HG03060 (cell line): Measurements from ENCODE around the gene EZR.

Experiments used
- ATAC-seq: cut with Tn5 transposase; IDR thresholded peaks from one replicate; pipeline ENCODE4 v1.9.1; 2021; ENCODE audit warnings: low read depth, moderate number of reproducible peaks; ENCODE audit not compliant: unreplicated experiment

Gene EZR

GRCh38 chr6:158764926-158765325, 54.2 kb downstream of the EZR start:
- no peak for ATAC-seq

DNA sequence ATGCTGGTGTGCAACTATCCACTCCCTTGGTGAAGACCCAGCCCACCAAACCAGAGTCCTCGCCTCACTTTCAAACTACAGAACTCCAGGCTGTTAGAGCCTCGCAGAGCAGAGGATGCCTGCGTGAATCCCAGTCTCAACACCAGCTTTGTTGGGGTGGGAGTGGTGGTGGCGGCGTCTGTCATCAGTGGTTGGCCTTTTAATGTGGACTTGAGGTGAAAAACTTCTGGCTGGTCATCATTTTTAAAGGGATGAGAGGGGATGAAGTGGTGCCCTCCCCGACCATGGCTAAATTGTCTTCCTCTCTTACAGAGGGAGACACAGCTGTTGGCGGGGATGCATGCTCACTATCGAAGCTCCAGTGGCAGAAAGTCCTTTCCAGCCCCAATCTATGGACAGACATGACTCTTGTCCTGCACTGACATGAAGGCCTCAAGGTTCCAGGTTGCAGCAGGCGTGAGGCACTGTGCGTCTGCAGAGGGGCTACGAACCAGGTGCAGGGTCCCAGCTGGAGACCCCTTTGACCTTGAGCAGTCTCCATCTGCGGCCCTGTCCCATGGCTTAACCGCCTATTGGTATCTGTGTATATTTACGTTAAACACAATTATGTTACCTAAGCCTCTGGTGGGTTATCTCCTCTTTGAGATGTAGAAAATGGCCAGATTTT, 54.9 kb downstream of the EZR start:
- no peak for ATAC-seq

DNA sequence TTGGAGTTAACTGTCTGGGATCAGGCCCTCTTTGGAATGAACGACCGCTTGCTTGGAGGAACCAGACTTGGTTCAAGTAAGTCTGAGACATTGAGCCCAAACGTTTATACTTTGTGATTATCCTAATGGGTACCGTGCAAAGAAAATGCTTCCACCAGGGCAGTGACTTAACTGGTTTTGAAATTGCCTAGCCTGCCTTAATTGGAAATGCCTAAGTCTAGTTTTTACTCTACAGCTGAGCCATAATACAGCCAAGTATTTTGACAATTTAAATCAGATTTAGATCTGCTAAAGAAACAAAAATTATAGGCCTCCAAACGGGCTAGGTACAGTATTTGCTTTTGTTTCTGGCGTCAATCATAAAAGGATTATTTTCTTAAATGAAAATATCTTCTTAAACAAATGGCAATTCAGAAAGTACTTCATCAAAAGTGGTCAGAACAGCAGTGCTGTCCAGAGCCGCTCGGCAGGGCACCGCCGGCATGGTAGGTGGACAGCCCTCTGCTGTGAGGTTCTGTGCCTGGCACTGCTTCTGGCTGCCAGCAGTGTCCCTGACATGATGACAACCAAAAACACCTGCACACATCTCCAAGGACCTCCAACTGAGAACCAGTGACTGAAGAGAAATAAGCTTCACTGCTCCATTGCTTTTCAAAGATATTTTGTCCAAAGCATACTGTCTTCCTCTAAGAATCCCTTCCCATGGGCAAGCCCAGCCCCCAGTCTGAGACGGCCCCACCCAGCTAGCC, 55.6 kb downstream of the EZR start:
- no peak for ATAC-seq

- no peak for ATAC-seq
Observed at GRCh38 chr6:158762787-158763433, 56.3 kb downstream of the EZR start.

DNA sequence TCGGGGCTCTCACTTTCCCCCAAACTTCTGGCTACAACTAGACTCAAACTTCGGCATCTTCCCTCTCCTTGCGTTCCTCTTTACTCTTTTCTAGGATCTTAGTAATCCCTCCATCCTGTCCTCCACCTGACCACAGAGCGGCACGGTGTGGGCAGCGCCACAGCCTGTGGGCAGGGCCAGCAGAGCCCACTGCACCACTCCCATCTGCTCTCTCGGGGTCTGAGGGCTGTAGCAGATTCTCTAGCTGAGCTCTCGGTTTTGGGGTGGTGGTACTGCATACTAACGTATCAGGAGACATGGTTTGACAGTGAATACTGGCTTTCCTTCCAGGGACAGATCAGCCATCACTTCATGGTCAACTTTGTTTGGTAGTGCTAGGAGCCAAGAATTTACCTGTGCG, 57.4 kb downstream of the EZR start:
- no peak for ATAC-seq

DNA sequence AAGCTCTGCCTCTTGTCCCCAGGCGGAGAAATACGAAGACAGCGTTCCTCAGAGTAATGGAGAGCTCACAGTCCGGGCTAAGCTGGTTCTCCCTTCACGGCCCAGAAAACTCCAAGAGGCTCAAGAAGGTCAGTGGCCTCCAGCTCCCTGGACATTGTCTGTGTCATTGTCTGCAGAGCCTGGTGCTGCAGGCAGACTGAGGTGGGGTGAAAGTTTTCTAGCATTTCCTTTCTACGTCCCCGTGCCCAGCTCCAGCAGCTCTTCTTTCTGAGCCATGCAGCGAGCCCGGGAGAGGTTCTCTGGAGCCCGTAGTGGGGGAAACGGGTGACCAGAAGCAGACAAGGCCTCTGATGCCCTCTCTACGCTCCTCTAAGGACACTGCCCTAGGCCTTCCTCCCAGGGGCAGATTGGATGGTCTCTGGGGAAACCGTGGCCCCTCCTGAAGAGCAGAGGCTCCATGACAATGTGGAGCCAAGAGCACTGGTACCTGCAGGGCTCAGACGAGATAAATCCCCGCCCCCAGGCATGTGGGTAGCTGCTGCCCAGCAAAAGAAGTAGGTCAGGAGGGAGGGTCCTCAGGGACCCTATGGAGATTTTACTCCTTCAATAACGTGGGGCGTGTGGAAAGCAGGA, 58.4 kb downstream of the EZR start:
- no peak for ATAC-seq

DNA sequence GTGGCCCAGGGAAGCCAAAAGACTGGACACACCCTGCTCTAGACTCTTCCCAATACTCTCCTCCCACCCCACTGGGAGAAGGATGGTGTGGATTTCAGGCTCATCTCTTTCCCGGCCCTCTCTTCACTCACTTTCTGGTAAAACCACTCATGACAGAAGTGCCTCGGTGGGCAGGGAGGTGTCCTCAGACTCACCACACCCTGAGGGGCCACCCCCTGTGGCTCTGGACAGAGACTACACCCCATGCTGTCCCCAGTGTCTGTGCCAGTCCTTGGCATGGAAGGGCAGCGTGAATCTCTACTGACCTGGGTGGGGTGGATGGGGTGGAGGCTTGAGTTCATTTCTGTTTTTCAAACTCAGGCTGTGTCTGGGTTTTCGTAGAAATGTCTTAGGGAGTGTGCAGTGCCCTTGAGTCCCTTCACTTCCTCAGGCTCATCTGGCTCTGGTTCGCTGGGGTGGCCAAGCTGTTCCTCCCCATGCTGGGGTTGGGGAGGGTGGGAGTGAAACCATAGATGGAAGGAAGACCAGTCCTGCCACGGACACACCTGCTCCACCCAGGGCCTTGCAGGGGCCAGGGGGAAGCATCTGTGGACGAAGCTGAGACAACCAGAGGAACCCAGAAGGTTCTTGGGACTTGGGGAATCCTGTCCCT, 59.1 kb downstream of the EZR start:
- no peak for ATAC-seq

DNA sequence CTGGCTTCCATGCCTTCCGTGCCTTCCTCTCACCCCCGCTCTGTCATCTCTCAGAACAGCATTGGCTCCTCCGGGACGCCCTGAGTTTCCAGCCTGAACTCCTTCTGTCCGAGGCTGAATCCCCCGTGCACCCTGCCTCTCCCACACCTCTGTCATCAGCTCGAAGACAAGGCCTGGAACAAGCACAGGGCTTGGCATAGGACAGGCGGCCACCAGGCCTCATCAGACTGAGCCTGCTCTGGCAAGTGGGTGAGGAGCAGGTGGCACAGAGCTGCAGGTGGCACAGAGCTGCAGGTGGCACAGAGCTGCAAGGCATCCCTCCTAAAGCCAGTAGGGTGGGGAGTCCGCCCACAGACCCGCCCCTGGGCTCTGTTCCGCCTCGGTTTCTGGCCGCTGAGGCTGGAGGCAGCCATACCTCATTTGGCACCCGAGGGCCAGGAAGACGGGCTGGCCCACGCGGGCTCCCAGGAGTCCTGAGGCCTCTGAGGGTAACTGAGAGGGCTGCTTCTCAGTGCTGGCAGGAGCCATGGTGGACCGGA, 60.2 kb downstream of the EZR start:
- ATAC-seq: no peak

DNA sequence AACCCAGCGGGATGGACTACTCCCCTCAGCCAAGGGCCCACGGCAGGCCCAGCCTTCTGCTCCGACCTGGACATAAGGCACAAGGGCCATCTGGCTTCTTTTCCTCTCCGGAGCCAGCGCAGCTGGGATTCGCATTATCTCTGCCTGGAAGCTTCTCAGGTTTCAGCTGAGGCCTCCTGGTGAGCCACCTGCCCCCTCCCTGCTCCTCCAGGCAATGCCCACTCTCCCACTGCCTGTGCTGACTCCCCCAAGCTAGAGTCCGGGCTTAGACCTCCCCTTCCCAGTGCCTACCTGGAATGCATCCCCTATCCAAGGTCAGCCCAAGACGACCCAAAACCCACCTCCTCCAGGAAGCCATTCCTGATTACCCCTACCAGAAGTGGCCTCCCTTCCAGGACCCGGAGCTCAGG, 60.7 kb downstream of the EZR start:
- ATAC-seq: no peak

DNA sequence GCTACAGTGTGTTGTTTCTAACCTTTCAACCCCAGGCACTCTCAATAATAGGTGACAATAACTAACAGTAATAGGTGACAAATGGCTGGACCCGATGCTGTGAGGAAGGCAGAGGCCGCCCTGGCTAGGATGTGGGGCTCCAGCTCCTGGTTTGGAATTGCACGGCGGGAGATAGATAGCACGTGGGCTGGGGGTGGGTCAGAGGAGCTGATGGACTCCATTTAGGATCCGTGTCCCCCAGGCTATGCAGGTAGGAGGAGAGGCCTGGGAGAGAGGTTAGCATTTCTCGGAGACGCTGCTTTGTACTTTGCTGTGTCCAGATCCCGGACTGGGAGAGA, 61.4 kb downstream of the EZR start:
- ATAC-seq: no peak

DNA sequence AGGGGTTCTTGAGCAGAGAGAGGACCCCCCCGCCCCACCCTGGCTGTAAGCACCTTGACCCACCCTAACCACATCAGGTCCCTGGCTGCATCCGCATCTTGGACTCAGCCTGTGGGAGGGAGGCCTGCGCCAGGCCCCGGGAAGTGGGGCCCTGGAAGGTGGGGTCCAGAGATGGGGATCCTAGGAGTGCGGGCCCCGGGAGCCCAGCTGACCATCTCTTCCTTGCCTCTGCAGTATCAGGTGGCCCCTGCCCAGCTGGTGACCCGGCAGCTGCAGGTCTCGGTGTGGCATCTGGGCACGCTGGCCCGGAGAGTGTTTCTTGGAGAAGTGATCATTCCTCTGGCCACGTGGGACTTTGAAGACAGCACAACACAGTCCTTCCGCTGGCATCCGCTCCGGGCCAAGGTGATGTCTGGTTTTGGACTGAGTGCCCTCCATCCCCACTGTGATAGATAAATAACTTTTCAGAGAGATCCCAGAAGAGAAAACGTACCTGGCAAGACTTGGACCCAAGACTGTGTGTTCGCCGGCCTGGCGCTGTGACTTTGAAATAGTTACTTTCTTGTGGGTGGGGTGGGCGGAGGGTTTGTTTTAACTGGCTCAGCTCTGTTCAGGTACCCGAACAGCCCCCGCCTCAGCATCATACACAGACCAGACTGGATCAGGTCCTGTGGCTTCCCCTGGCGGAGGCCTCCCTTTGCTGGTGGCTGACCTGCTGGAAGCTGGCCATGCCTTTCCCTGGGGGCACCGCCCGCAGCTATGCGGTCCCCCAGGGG, 62.0 kb downstream of the EZR start:
- no peak for ATAC-seq

DNA sequence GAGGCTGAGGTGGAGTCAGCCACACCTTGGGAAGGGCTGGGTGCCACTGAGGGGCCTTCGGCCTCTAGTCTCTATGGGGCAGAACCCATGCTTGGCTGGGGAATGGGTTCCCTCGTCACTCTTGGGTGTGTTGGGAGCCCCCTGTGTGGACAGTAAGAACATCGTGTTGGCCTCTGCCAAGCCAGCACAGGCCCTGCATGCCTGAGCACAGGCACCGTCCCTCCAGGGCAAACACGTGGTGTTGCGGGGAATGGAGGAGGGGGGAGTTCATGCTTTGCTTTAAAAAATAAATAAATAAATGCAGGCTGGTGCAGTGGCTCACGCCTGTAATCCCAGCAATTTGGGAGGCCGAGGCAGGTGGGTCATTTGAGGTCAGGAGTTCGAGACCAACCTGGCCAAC, 63.0 kb downstream of the EZR start:
- no peak for ATAC-seq

- ATAC-seq: no peak
Observed at GRCh38 chr6:158755636-158756035, 63.5 kb downstream of the EZR start.

- ATAC-seq: no peak
Observed at GRCh38 chr6:158754738-158755137, 64.4 kb downstream of the EZR start.

GRCh38 chr6:158753811-158754210, 65.4 kb downstream of the EZR start:
- no peak for ATAC-seq

- no peak for ATAC-seq
Observed at GRCh38 chr6:158752613-158753012, 66.6 kb downstream of the EZR start.

- ATAC-seq: no peak
Observed at GRCh38 chr6:158751921-158752320, 67.2 kb downstream of the EZR start.

- ATAC-seq: no peak
Observed at GRCh38 chr6:158751224-158751623, 67.9 kb downstream of the EZR start.

DNA sequence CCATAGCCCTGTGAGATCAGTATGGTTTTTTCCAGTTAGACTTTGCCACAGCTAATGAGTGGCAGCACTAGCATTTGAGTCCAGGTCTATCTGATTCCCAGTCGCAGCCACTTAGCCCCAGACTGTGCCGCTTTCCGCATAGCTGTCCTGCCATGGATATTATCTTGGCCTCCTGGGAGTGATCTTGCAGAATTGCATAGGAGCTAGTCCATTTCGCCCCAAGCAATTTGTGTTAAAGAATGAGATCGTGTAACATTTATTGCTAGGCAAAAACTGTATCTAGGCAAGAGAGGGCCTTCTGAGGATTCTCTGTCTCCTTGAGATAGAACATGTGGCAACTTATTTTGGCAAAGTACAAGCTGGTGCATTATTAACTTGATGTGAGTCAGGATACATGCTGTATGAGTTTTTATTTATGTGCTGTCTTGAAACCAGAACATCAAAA, 74.2 kb downstream of the EZR start:
- no peak for ATAC-seq
